ENCODE measurements around the gene CD9.

The CD9 gene

DNA sequence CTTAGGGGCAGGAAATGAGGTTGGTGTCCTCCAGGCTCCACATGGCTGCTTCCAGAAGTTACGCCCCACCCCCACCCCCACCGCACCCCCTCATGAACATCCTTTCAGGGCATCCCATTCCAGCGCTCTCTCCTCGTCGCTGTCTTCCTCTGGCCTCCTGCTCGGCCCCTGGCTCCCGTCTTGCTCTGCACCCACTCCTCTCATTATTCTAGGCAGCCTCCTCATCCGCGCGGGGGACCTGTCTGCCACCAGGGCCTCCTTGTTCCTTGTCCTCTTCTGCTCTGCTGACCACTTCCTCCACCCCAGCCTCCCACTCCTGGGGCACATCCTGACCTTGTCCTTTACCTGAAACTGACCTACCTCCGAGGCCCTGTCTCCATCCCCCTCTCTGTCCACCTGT, 80.5 kb downstream of the CD9 start:
- no peak overlapping the region for H3K4me3 ChIP-seq (ENCODE audit: low read depth, low read length)
- no peak for DNase-seq (ENCODE audit: low read depth)
- in situ Hi-C loops (cut with HindIII; ENCODE audit: low sequenced_read_pairs) = no loop called here
- TF ChIP-seq, protein P1, sequence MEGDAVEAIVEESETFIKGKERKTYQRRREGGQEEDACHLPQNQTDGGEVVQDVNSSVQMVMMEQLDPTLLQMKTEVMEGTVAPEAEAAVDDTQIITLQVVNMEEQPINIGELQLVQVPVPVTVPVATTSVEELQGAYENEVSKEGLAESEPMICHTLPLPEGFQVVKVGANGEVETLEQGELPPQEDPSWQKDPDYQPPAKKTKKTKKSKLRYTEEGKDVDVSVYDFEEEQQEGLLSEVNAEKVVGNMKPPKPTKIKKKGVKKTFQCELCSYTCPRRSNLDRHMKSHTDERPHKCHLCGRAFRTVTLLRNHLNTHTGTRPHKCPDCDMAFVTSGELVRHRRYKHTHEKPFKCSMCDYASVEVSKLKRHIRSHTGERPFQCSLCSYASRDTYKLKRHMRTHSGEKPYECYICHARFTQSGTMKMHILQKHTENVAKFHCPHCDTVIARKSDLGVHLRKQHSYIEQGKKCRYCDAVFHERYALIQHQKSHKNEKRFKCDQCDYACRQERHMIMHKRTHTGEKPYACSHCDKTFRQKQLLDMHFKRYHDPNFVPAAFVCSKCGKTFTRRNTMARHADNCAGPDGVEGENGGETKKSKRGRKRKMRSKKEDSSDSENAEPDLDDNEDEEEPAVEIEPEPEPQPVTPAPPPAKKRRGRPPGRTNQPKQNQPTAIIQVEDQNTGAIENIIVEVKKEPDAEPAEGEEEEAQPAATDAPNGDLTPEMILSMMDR (IDR thresholded peaks at IDR 0.05; ENCODE audit: low read depth, low read length, missing control alignments) = no peak

DNA sequence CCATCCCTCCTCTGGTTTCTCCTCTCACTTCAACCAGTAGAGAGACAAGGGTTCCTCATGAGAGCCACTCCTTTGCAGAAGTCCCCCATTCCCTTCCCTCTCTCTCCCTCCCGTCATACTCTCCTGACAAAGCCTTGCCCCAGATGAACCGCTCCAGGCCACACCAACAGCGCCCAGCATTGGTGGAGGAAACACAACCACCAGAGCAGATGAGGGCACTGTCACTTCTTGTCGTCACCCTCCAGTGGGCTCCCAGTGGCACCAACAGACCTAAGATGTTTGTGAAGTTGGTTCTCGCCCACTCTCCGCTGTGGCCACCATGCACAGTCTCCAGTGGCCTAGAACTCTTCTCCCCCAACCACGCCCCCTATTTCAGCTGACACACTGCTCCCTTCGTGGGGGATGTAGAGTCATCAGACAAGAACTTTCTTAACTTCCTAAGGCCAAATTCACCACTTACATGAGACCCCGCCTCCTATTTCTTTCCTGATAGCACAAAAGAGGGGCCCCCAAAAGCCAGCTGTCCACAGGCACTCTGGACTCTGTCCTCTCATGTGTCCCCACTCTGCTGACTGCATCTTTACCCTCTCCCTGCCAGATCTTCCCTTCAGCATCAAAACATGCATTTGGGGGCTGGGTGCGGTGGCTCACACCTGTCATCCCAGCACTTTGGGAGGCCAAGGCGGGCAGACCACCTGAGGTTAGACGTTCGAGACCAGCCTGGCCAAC, 81.0 kb downstream of the CD9 start:
- in situ Hi-C loops (cut with HindIII; ENCODE audit: low sequenced_read_pairs) = no loop called here
- H3K4me3 ChIP-seq (ENCODE audit: low read depth, low read length) = no peak overlapping the region
- no peak for DNase-seq (ENCODE audit: low read depth)
- TF ChIP-seq, protein P1 (IDR thresholded peaks at IDR 0.05; ENCODE audit: low read depth, low read length, missing control alignments) = no peak

GRCh38 chr12:6282453-6282840, 82.2 kb downstream of the CD9 start:
- in situ Hi-C loops (cut with HindIII; ENCODE audit: low sequenced_read_pairs) = no loop called here
- H3K4me3 ChIP-seq (ENCODE audit: low read depth, low read length) = no peak overlapping the region
- no peak for DNase-seq (ENCODE audit: low read depth)
- TF ChIP-seq, protein P1 (IDR thresholded peaks at IDR 0.05; ENCODE audit: low read depth, low read length, missing control alignments) = no peak

GRCh38 chr12:6284273-6284672, 84.1 kb downstream of the CD9 start:
- DNase-seq (ENCODE audit: low read depth) = no peak
- in situ Hi-C loops (cut with HindIII; ENCODE audit: low sequenced_read_pairs) = no loop called here
- TF ChIP-seq, protein P1 (IDR thresholded peaks at IDR 0.05; ENCODE audit: low read depth, low read length, missing control alignments) = no peak
- no peak overlapping the region for H3K4me3 ChIP-seq (ENCODE audit: low read depth, low read length)

GRCh38 chr12:6285063-6285477, 84.9 kb downstream of the CD9 start:
- DNase-seq (ENCODE audit: low read depth) = peak; percentile 52
- H3K4me3 ChIP-seq (ENCODE audit: low read depth, low read length) = no peak overlapping the region
- TF ChIP-seq, protein P1 (IDR thresholded peaks at IDR 0.05; ENCODE audit: low read depth, low read length, missing control alignments) = peak; percentile 87
- in situ Hi-C loops (cut with HindIII; ENCODE audit: low sequenced_read_pairs) = no loop called here

GRCh38 chr12:6285532-6286306, 85.5 kb downstream of the CD9 start:
- DNase-seq (ENCODE audit: low read depth) = no peak
- in situ Hi-C loops (cut with HindIII; ENCODE audit: low sequenced_read_pairs) = no loop called here
- no peak overlapping the region for H3K4me3 ChIP-seq (ENCODE audit: low read depth, low read length)
- TF ChIP-seq, protein P1 (IDR thresholded peaks at IDR 0.05; ENCODE audit: low read depth, low read length, missing control alignments) = no peak

Data from astrocyte of the cerebellum (primary cell).